Heart left ventricle (tissue), 13 donors: ENCODE measurements around the gene HDHD2.

Experiments
- CTCF ChIP-seq, 12 donors: fragments of 200-600 bp; sonication (generic) in 4 of 12; IDR thresholded peaks; one replicate each; pipeline versions ENCODE4 v1.5.0 to v1.8.0; 2018 to 2022; ENCODE audit warnings: antibody characterized with exemption in 12 of 12, mild to moderate bottlenecking in 5 of 12
- POLR2A ChIP-seq, 2 donors: fragments of 450-650 bp; IDR thresholded peaks; one replicate each; pipeline ENCODE4 v1.6.1; 2017; ENCODE audit warnings: antibody characterized with exemption in 2 of 2, mild to moderate bottlenecking in 2 of 2, moderate library complexity in 2 of 2
- donor health status: ischemic (EF 13 %, LVEDD 7.1; RV severe dilation, severe dysfunction).
- donor health status: DM: no; HTN: yes; CAD: no.
- donor health status: DM: no; HTN: no; CAD: no.
- donor health status: ischemic (EF 25% LVEDD 6.9; RV normal size, moderate dysfunction).
- donor health status: ischemic (EF 25% LVEDD 5.7; RV mildly dilated, moderate dysfunction).
- donor health status: ischemic (EF 35%, LVEDD 5.7; RV mildly dilated, moderate dysfunction).
- donor health status: nonischemic (EF 11% LVEDD 7.7; RV severe dilation, severe dysfunction).
- donor health status: DM: yes; HTN: yes; CAD: no.
- donor health status: PGD.
- donor health status: ischemic (EF 29% LVEDD 5.4; RV normal size, mild dysfunction).
- donor health status: nonischemic (EF 23%, LVEDD 6.1; RV moderate dilation, normal function).

GRCh38 chr18:47168509-47168908, 18.2 kb upstream of the HDHD2 start:
- TF ChIP-seq POLR2A (IDR thresholded peaks at IDR 0.05) (no peak), CTCF (IDR thresholded peaks at IDR 0.05) (no peak)
